Fibroblast of lung (primary cell): ENCODE results near the gene CDC42EP3. TPM values are rescaled to one million over a fixed set of nuclear protein-coding genes. Genes with fewer than 3 reads are reported as not detected.

Source experiments
- DNase-seq, 2 donors: peaks; one replicate each; pipeline versions ENCODE4 v3.0.0 to v3.0.0-alpha.2; 2010; ENCODE audit warnings: low read depth in 2 of 2
- H2AFZ ChIP-seq: 2 replicates; pipeline ENCODE4 v1.5.1; 2012; ENCODE audit warnings: low read length, control low read depth, inconsistent platforms
- H3K27ac ChIP-seq: 2 replicates; pipeline ENCODE4 v1.5.1; 2011; ENCODE audit warnings: low read length, control low read depth; ENCODE audit not compliant: insufficient read depth
- H3K27me3 ChIP-seq: 2 replicates; pipeline ENCODE4 v1.5.1; 2011; ENCODE audit warnings: mild to moderate bottlenecking, low read length; ENCODE audit not compliant: control insufficient read depth, insufficient read depth
- H3K36me3 ChIP-seq: 2 replicates; pipeline ENCODE4 v1.5.1; 2011; ENCODE audit warnings: low read length; ENCODE audit not compliant: control insufficient read depth, insufficient read depth
- H3K4me1 ChIP-seq: 2 replicates; pipeline ENCODE4 v1.5.1; 2011; ENCODE audit warnings: low read length; ENCODE audit not compliant: control insufficient read depth, insufficient read depth; ENCODE audit errors: extremely low read depth
- H3K4me2 ChIP-seq: 2 replicates; pipeline ENCODE4 v1.5.1; 2011; ENCODE audit warnings: low read length, control low read depth; ENCODE audit not compliant: insufficient read depth; ENCODE audit errors: extremely low read depth
- H3K4me3 ChIP-seq, 4 experiments: fragments of 200-600 bp in 1 of 4; sonication (generic) in 1 of 4; replicated peaks in 1 of 4; 2 replicates each; pipeline ENCODE4 v1.5.1; 2011 to 2016; ENCODE audit warnings: low read length in 4 of 4, low read depth in 3 of 4, mild to moderate bottlenecking in 3 of 4, control low read depth in 2 of 4, inconsistent platforms in 1 of 4, mixed read lengths in 1 of 4; ENCODE audit not compliant: insufficient read depth in 1 of 4; ENCODE audit errors: control extremely low read depth in 1 of 4
- H3K79me2 ChIP-seq: 2 replicates; pipeline ENCODE4 v1.5.1; 2012; ENCODE audit warnings: mild to moderate bottlenecking, low read length, inconsistent platforms; ENCODE audit not compliant: control insufficient read depth, insufficient read depth
- H3K9ac ChIP-seq: 2 replicates; pipeline ENCODE4 v1.5.1; 2011; ENCODE audit warnings: mild to moderate bottlenecking, low read length, control low read depth; ENCODE audit not compliant: insufficient read depth
- H3K9me3 ChIP-seq: 2 replicates; pipeline ENCODE4 v1.5.1; 2012; ENCODE audit warnings: low read depth, low read length; ENCODE audit not compliant: control insufficient read depth, insufficient read depth
- H4K20me1 ChIP-seq: 2 replicates; pipeline ENCODE4 v1.5.1; 2011; ENCODE audit warnings: low read length; ENCODE audit not compliant: control insufficient read depth, insufficient read depth; ENCODE audit errors: extremely low read depth
- CTCF ChIP-seq, 2 donors: IDR thresholded peaks in 1 of 2; conservative IDR thresholded peaks in 1 of 2; 1 replicate in 1 of 2; 2 replicates in 1 of 2; pipeline ENCODE4 v1.5.1; 2011 to 2012; ENCODE audit warnings: low read length in 2 of 2, control low read depth in 1 of 2, inconsistent platforms in 1 of 2, low read depth in 1 of 2, mild to moderate bottlenecking in 1 of 2
- EZH2 ChIP-seq: IDR thresholded peaks from 2 replicates; pipeline ENCODE4 v1.5.1; 2012; ENCODE audit warnings: low read length, control low read depth, mild to moderate bottlenecking; ENCODE audit errors: missing control alignments
- polyA plus RNA-seq, 2 donors: library from polyadenylated mRNA; depleted of rRNA in 1 of 2; stranded (reverse) in 1 of 2; unstranded in 1 of 2; fragments of >200 nt; gene quantifications; 2 replicates each; pipeline ENCODE4 v1.2.1, GENCODE V29; 2011 to 2012; ENCODE audit warnings: missing spikeins in 1 of 2
- total RNA-seq: library from RNA; depleted of rRNA; stranded (reverse); fragments of >200 nt; gene quantifications from 2 replicates; pipeline ENCODE4 v1.2.1, GENCODE V29; 2014

CDC42EP3 gene
- total and polyA plus RNA-seq, 2 donors (not counting 1 experiment from before 2014, with no cell fraction given): 19.2 to 328 TPM

- Histone ChIP-seq H2AFZ (no peak overlapping the region), H3K9me3 (no peaks in the 10 kb centered on the region), H4K20me1 (no peaks in the 10 kb centered on the region), H3K27me3 (no peaks in the 10 kb centered on the region), H3K79me2 (peaks cover 96% of the 10 kb centered on the region), H3K4me2 (no peak overlapping the region), H3K27ac (no peak overlapping the region), H3K9ac (no peak overlapping the region), H3K4me1 (peaks cover 16% of the 10 kb centered on the region), H3K36me3 (peaks cover 17% of the 10 kb centered on the region), H3K4me3 (no peak overlapping the region)
- no peak for DNase-seq
- no peak for TF ChIP-seq EZH2
- TF ChIP-seq CTCF (conservative IDR thresholded peaks at IDR 0.05 in 1 of 2, IDR thresholded peaks at IDR 0.05 in 1 of 2; ENCODE audit: low read depth in 1 of 2, low read length in 2 of 2): no peak
These were observed 21.9 kb downstream of the CDC42EP3 start for GRCh38 chr2:37649518-37649917.

DNA sequence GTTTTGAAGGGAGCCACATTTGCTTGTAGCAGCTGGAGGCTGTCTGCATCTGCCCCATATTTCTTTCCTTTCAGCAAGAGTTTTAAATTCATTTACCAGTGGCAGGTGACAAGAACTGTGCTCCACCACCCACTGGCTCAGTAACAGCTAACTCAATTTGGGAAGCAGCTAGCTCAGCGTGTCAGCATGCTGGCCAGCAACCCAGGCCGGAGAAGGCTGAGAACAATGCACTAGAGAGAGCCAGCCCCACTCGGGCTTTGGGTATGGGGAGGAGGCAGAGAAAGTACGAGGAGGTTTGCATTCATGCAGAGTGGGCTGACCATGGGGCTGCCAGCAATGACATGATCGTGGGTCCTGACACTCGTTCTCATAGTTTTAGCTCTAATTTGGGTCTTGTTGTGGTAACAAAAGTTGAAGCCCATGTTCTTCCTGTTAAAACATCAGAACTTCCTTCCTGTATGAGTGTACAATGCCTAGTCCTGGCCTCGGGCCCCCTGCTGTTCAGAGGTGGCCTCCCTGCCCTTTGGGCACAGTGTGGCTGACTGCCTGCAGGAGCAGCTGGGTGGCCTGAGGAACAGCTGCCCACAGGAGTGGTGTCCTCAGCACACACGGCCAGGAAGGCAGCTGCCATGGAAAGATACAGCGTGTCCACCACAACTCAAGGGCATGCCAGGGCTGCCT is 23.0 kb downstream of the CDC42EP3 start:
- no peaks in the 10 kb centered on the region for H4K20me1 ChIP-seq
- H3K4me3 ChIP-seq: no peak overlapping the region
- peaks cover 18% of the 10 kb centered on the region for H3K4me1 ChIP-seq
- peak in 1 of 2 donors; percentile 67 for DNase-seq
- H3K27me3 ChIP-seq: no peaks in the 10 kb centered on the region
- TF ChIP-seq CTCF (conservative IDR thresholded peaks at IDR 0.05 in 1 of 2, IDR thresholded peaks at IDR 0.05 in 1 of 2; ENCODE audit: low read depth in 1 of 2, low read length in 2 of 2) (peak in 1 of 2 donors; percentile 7), EZH2 (no peak)
- no peak overlapping the region for H3K27ac ChIP-seq
- peaks cover 21% of the 10 kb centered on the region for H3K36me3 ChIP-seq
- no peak overlapping the region for H2AFZ ChIP-seq
- no peaks in the 10 kb centered on the region for H3K9me3 ChIP-seq
- H3K4me2 ChIP-seq: no peak overlapping the region
- H3K79me2 ChIP-seq: peaks cover 96% of the 10 kb centered on the region
- no peak overlapping the region for H3K9ac ChIP-seq

GRCh38 chr2:37647971-37648330 is 23.5 kb downstream of the CDC42EP3 start:
- DNase-seq: no peak
- TF ChIP-seq EZH2: no peak
- no peak for TF ChIP-seq CTCF (conservative IDR thresholded peaks at IDR 0.05 in 1 of 2, IDR thresholded peaks at IDR 0.05 in 1 of 2; ENCODE audit: low read depth in 1 of 2, low read length in 2 of 2)
- Histone ChIP-seq H3K9ac (no peak overlapping the region), H3K27me3 (no peaks in the 10 kb centered on the region), H3K79me2 (peaks cover 96% of the 10 kb centered on the region), H3K27ac (no peak overlapping the region), H2AFZ (no peak overlapping the region), H3K4me2 (no peak overlapping the region), H3K36me3 (peaks cover 23% of the 10 kb centered on the region), H3K9me3 (no peaks in the 10 kb centered on the region), H3K4me1 (peaks cover 14% of the 10 kb centered on the region), H4K20me1 (no peaks in the 10 kb centered on the region), H3K4me3 (no peak overlapping the region)
